HEK293 (cell line): Measurements from ENCODE around the gene ARHGAP28.

Experiments
- YY1 ChIP-seq: fragments of 450-650 bp; formaldehyde crosslinking; IDR thresholded peaks from 2 replicates; pipeline ENCODE4 v1.5.1; 2018; ENCODE audit warnings: missing biosample characterization, missing genetic modification characterization
- ZBTB1 ChIP-seq: fragments of 450-650 bp; formaldehyde crosslinking; IDR thresholded peaks from 2 replicates; pipeline ENCODE4 v1.5.1; 2016; ENCODE audit warnings: missing biosample characterization, missing genetic modification characterization
- TF ChIP-seq, protein P1 (sequence below): fragments of 450-650 bp; formaldehyde crosslinking; IDR thresholded peaks from 2 replicates; pipeline ENCODE4 v1.5.1; 2016; ENCODE audit warnings: missing biosample characterization, missing genetic modification characterization
- TF ChIP-seq, protein P2 (sequence below): sonication (generic); formaldehyde crosslinking; IDR thresholded peaks from 2 replicates; pipeline ENCODE4 v1.8.1; 2022; ENCODE audit warnings: mild to moderate bottlenecking, moderate library complexity, missing genetic modification reagents
- TF ChIP-seq, protein P3 (sequence below): fragments of 450-650 bp; formaldehyde crosslinking; IDR thresholded peaks from 2 replicates; pipeline ENCODE4 v1.5.1; 2016; ENCODE audit warnings: missing biosample characterization, missing genetic modification characterization

DNA sequence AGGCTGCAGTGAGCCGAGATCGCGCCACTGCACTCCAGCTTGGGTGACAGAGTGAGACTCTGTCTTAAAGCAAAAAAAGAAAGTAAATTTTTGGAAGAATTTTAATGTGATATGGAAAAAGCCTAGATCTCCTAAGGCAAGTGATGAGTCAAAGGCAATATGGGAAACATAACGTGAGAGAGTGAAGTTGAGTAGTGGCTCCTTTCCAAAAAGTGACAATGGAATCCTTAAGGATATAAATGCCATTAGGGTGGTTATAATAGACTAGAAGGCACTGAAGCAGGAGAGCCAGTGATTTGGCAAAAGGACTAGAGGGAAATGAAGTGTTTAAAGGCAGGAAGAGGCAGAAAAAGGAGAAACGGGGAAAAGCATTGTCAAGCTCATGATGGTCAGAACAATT, 25.6 kb downstream of the ARHGAP28 start:
- TF ChIP-seq, protein P1, sequence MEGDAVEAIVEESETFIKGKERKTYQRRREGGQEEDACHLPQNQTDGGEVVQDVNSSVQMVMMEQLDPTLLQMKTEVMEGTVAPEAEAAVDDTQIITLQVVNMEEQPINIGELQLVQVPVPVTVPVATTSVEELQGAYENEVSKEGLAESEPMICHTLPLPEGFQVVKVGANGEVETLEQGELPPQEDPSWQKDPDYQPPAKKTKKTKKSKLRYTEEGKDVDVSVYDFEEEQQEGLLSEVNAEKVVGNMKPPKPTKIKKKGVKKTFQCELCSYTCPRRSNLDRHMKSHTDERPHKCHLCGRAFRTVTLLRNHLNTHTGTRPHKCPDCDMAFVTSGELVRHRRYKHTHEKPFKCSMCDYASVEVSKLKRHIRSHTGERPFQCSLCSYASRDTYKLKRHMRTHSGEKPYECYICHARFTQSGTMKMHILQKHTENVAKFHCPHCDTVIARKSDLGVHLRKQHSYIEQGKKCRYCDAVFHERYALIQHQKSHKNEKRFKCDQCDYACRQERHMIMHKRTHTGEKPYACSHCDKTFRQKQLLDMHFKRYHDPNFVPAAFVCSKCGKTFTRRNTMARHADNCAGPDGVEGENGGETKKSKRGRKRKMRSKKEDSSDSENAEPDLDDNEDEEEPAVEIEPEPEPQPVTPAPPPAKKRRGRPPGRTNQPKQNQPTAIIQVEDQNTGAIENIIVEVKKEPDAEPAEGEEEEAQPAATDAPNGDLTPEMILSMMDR (tag by site-specific recombination): no peak
- TF ChIP-seq YY1 (tag by site-specific recombination) (no peak), ZBTB1 (tag by site-specific recombination) (no peak)
- TF ChIP-seq, protein P2, sequence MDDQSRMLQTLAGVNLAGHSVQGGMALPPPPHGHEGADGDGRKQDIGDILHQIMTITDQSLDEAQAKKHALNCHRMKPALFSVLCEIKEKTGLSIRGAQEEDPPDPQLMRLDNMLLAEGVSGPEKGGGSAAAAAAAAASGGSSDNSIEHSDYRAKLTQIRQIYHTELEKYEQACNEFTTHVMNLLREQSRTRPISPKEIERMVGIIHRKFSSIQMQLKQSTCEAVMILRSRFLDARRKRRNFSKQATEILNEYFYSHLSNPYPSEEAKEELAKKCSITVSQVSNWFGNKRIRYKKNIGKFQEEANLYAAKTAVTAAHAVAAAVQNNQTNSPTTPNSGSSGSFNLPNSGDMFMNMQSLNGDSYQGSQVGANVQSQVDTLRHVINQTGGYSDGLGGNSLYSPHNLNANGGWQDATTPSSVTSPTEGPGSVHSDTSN (CRISPR knock-in tag): no peak
- TF ChIP-seq, protein P3, sequence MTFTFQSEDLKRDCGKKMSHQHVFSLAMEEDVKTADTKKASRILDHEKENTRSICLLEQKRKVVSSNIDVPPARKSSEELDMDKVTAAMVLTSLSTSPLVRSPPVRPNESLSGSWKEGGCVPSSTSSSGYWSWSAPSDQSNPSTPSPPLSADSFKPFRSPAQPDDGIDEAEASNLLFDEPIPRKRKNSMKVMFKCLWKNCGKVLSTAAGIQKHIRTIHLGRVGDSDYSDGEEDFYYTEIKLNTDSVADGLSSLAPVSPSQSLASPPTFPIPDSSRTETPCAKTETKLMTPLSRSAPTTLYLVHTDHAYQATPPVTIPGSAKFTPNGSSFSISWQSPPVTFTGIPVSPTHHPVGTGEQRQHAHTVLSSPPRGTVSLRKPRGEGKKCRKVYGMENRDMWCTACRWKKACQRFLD (tag by site-specific recombination): no peak
